ENCODE measurements around the gene CDKN2A.

The CDKN2A gene

DNA sequence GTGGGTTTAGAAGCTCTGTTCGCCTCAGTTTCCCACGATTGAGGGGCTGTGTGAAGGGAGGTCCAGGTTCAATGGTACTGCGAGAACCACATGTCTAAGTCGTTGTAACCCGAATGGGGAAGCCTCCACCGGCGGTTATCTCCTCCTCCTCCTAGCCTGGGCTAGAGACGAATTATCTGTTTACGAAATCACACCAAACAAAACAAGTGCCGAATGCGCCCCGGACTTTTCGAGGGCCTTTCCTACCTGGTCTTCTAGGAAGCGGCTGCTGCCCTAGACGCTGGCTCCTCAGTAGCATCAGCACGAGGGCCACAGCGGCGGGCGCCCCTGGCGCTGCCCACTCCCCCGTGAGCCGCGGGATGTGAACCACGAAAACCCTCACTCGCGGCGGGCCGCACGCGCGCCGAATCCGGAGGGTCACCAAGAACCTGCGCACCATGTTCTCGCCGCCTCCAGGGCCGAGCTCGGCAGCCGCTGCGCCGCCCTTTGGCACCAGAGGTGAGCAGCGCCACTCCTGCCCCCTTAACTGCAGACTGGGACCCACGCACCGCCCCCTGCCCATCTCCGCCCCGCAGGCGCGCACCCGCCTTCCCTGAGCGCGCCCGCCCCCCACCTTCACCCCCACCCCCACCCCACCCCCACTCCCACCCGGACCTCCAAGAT lies at the start of gene CDKN2A:
Gene CDKN2A, minus strand, starts transcription at position 500 of the 663 bp plus-strand sequence.
- DNase-seq = no peak

GRCh38 chr9:22043928-22044327 lies 49.7 kb upstream of the CDKN2A start:
- no peak for DNase-seq

DNA sequence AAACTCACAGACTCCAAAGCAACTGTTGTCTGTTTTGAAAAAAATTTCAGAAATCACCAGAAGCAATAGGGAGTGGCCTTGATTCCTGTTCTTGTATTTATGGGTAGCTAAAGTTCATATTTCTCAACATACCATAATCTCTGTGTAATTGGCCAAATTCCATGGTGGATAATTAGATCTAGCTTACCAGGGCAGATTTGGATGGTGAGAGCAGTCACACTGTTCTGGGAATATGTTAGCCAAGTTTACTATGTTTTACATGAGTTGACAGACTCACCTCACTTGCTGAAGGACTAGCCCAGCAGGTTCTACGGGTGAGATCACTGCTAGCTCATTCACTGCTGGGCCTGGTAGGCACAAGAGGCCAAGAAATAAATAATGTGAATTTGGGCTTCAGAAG lies 47.6 kb upstream of the CDKN2A start:
- DNase-seq = no peak

DNA sequence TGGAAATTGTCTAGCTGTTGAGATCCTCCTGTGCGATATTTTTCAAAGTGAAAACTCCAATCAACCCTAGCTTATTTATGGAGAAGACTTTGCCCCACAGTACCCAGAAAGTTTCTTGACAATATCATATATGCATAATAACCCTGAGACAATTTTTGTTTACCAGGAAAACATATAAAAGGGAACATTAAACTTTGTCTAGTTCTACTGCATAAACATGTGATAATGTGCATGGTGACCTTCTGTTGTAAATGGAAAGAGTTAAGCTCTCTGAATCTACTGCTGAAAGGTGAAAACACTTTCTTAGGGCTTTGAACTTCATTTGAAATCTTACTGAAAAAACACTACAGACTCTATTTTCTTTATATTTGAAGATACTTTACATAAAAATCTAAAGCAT lies 47.2 kb upstream of the CDKN2A start:
- DNase-seq = no peak

DNA sequence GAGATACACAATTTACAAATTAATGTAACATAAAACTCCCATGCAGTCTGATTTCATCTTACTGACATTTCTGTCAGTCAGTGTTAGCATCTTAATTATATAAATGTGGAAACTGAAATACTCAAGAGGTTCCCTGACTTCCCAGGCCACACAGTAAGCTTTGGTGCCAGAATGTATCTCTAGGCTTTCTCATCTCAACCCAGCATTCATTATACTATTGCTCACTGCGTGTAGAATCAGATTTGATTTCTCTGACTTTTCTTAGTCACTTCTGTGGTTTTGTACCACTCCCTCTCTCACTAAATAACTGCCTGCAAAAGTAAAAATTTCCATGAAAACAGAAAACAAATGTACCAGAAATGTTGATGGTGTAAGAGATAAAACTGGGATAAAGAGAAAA lies 46.6 kb upstream of the CDKN2A start:
- no peak for DNase-seq

GRCh38 chr9:22039258-22039657 lies 45.1 kb upstream of the CDKN2A start:
- DNase-seq = no peak

DNA sequence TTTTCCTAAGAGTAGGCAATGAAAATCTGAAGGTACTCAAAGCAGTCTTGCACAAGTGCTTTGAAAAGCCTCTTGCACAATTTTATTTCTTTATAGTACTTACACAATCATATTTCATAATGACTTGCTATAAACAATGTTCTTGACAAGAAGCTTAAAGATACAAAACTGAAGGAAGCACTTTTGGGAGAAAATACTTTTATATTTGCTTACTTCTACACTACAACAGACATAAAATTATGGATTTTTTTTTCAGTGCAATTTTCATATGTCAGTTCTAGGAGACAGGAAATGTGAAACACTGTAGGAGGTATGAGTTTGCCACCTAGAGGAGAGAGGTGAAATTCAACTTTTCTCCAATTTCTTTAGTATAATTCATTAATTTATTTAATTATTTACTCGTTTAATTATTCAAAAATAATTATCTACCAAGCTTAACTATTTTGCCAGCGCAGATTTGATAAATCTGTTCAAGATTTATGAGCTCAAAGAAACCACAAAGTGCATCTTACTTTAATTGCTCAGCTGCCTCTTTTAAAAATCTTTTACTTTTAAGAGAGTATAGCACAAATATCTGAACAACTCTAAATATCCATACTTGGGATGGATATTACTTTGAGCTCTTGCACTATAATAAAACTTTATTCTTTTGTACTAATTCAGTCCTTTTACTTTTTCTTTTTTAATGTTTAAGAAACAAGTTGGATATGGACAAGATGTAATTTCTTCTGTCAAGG lies 43.9 kb upstream of the CDKN2A start:
- DNase-seq = no peak

- no peak for DNase-seq
Observed at GRCh38 chr9:22036866-22037626, 42.9 kb upstream of the CDKN2A start.

GRCh38 chr9:22035591-22036011 lies 41.4 kb upstream of the CDKN2A start:
- no peak for DNase-seq

GRCh38 chr9:22033012-22033630 lies 38.9 kb upstream of the CDKN2A start:
- no peak for DNase-seq

DNA sequence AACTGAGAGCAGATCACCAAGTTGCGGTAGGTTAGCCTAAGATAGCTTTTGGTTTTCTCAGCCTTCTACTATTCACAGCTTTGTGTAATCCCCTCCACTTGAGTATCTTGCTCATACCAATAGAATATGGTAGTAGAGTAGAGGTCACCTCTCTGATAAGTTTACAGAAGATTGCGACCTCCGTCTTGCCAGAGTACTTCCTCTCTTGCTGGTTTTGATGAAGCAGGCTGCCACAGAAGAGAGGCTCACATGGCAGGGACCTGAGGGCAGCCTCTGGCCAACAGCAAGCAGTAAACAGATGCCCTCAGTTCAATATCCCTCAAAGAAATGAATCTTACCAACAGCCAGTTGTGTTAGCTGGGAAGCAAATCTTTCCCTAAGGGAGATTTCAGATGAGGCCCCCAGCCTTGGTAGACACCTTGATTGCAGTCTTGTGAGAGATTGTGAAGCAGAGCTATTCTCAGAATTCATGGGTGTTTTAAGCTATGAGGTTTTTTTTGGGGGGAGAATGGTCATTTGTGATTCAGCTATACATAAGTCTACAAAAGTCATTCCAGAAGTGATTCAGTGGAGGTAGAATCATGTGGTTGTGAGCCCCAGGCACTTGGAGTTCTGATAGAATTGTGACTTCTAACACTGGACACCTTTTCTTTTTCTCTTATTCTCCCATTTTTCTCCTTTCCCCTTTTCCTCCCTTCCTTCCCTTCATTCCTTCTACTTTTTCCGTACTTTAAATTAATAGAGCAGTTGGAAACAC lies 37.6 kb upstream of the CDKN2A start:
- no peak for DNase-seq

GRCh38 chr9:22030101-22030598 lies 36.0 kb upstream of the CDKN2A start:
- DNase-seq = no peak

DNA sequence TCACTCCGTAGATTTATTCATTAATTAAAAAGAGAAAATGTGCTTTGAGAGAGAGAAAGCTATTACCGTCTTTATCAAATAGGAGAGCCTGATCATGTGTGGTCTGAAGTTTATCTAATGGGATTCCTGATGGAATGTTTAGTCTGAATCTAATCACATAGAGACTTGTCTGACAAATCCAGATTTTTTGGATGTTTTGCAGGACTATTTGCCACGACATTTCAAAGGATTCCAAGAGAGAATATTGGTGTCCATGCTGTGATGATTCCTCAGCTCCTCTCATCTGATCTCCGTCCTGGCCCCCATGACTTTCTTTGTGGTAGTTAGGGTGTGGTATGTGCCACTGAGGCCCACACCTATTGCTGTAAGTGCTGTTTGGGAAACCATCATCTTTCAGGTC lies 35.0 kb upstream of the CDKN2A start:
- no peak for DNase-seq

DNA sequence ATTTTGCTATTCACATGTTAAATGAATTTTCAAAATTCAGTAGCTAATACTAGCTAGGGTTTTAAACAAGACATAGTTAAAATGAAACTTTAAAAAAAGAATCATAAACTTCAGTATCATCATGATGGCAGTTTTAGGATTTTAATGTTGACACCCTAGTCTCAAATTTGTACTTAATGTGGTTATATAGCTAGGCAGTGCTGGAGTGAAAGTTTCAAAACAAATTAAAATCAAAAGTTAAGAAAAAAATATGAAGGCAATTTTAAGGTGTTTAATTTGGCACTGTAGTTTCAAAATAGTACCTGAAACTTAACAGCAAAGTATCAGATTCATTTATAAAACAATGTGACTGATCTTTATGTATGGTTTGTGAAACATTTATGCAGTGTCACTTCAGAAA lies 34.2 kb upstream of the CDKN2A start:
- DNase-seq = no peak

DNA sequence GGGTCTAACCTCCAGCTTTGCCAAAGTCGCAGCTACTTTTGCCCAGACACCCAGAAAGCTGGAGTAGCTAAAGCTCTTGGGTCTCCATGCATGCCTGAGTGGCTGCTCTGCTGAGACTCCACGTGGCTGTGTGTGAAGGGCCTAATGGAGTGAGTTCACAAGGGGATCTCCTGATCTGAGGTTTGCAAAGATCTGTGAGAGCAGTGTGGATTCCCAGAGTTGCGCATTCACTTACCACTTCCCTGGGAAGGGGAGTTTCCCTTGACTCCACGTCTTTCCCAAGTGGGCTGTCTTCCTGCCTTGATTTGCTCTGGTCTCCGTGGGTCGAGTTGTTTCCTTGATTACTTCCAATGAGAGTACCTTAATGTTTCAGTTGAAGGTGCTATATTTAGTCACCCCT lies 32.5 kb upstream of the CDKN2A start:
- DNase-seq = no peak

DNA sequence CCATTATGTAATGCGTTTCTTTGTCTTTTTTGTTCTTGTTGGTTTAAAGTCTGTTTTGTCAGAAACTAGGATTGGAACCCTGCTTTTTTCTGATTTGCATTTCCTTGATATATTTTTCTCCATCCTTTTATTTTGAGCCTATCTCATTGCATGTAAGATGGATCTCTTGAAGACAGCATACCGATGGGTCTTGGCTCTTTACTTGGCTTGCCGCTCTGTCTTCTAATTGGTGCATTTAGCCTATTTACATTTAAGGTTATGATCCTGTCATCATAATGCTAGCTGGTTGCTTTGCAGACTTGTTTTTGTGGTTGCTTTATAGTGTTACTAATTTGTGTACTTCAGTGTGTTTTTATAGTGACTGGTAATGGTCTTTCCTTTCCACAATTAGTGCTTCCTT lies 28.2 kb upstream of the CDKN2A start:
- no peak for DNase-seq

DNA sequence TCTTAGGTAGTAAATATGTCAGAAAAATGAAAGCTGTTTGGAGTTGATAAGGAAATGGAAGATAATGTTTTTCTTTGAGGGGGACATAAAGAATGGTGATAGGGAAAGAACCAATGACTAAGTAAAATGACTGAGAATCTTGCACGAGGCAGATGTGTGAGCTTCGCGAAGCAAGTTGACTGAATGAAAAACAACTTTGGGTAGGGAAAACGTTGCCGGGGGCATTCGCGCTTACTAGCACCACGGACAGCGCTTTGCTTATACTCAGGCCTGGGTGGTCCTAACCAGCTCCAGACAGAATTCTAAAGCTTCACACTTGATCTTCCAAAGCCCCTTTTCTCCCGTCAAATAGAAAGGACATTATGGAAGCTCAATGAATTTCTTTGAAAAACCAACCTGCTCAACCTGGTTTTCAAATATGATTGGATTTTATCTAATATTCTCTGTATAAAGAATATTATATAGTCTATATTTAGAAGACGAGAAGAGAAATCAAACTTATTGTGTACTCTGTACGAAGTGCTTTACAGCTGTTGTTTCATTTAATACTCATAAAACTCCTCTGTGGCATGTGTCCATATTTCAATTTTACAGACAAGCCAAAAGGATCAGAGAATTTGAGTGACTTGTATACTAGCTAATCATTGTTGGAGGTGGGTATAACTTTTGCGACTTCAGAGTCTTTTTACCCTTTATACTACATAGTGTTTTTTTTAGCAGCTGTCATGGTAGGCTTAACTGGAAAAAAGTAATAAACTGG lies 16.9 kb upstream of the CDKN2A start:
- DNase-seq = no peak

DNA sequence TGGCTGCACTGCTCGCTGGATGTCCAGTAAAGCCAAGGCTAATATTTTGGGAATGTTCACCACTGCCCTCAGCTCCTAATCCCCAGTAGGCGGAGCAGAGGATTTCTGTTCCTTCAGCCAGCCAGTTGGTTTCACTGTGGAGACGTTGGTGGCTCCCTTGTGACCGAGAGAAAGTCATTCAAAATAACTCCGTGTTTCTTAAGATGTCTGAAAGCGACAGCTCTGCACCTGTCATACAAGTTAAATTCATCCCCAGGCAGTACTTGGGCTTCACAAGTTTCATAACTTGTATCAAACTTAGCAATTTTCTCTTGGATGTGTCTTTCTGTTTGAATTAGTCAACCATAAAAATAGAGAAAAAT lies 15.3 kb upstream of the CDKN2A start:
- no peak for DNase-seq

DNA sequence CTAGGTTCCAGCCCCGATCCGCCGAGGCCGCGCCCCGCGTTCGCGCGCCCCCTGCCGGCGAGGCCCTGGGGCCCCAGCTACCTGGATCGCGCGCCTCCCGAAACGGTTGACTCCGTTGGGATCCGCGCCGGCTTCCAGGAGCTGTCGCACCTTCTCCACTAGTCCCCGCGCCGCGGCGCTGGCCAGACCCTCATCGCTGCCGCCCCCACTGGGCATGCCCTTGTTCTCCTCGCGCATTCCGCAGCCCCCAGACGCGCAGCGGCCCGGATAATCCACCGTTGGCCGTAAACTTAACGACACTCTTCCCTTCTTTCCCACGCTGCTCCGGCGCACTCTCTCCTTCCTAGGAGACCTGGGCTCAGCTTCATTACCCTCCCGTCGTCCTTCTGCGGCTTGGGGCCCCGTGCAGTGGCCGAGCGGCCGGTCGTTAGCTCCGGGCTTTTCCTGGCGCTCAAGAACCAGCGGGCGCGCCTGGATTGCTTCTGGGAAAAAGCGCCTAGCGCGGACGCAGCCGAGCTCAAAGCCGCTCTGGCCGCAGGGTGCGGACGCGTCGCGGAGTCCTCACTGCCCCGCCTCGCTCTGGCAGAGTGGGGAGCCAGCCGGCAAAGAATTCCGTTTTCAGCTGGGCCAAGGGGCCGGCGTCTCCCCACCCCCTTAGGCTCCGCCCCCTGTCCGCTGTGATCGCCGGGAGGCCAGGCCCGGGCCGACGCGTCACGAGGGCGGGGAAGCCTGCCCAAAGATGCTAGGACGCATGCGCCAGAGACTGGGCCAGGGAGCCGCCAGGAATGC lies 14.7 kb upstream of the CDKN2A start, which contains the start of gene CDKN2B:
Gene CDKN2B, minus strand, starts transcription at position 589 of the 789 bp plus-strand sequence. Its CDS starts 352 bp downstream, at position 237.
- DNase-seq = peak; percentile 69

DNA sequence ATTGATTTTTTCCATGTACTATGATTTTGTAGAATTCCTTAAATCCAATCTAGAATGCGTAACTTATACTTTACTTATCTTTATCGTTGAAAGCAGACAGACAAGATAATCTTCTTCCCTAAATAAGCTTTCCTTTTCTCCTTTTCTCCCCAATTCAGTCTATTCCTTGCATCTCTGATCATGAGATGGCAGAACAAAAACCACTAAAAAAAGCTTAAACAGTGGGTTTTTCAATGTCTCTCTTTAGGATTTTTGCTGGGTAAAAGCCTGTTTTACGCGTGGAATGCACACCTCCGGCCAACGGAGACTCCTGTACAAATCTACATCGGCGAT lies 14.2 kb upstream of the CDKN2A start:
- DNase-seq = no peak
